GOT3 (cell line): ENCODE measurements around the gene ANXA5.
"Not testable (repeated sequence)": the region's sequence is repeated elsewhere in the genome, so short reads cannot be mapped to it uniquely, and the experiment has no call there.

Experiments
- DNase-seq: peaks from one replicate; lab custom pipeline; 2025; ENCODE audit warnings: mixed read lengths; lab: John Stamatoyannopoulos, UW

The ANXA5 gene

GRCh38 chr4:121696581-121697461, at the start of gene ANXA5:
Gene ANXA5 (minus strand): TSS chr4:121696980. CDS start chr4:121696589, 391 bp downstream.
- peak; percentile 38 for DNase-seq

DNA sequence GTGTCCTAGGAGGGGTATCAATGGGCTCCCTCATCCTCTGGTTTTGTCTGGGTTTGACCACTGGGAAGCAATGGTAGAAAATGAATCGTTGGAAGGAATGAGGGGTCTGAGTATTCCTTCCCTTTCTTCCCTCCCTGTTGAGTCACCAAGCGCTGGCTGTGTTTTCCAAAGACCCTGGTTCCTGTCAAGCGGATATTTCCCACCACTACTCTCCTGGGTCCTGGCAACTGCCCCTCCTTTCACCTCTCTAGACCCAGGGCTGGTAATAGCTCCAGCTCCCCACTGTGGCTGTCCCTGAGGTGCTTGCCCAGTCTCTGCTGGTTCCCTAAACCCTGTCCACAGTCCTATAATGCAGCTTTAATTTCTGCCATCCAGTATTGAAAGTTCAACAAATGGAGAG, 46.0 kb upstream of the ANXA5 start:
- DNase-seq = no peak

DNA sequence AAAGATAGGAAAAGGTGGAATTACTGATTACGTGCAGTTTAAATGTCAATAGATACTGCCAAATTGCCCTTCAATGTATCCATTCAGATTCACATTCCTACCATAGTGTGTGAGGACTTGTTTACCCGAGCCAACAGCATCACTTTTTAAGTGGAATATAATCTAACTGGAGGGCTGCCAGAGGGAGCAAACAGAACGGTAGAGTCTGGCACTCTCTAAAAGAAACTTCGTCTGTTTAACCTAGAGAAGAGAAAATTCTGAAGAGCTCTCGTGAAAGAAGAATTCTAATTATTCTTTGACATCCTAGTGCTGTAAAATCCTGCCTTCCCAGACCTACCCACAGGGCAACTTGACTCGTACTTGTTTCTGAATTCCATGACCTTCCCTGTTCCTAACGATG, 45.0 kb upstream of the ANXA5 start:
- no peak for DNase-seq

GRCh38 chr4:121740796-121741409, 44.1 kb upstream of the ANXA5 start:
- DNase-seq = no peak

GRCh38 chr4:121739575-121739974, 42.8 kb upstream of the ANXA5 start:
- DNase-seq = no peak

DNA sequence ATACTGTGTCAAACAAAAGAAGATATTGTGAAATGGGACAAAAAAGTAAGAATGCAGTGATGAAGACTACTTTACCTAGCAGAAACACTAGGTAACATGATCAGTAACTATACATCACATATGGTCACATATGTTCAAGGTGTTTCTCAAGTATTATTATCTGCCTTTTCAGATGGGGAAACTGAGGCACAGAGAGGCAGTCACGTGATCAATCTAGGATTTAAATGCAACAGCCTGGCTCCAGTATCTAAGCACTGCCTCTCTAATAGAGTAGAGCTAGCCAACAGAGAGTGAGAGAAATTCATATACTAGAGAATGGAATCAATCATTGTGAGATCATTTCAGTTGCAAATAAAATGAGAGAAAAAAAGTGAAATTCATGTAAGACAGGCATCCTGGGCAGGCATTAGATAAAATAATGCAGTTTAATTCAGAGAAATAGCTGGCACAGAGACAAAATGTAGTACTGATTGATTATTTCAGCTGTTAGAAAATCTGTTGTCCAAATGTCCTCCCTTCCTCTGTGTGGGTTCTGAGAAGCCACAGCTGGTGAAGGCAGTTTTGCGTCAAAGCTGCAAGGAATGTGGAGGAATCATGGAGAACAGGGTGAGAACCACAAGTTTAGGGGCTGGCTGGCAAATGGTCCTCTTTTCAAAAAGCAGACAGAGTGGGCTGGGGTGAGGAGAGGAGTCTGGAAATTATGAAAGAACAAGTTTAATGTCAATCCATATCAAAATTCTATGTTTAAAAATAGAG, 42.2 kb upstream of the ANXA5 start:
- DNase-seq = no peak

- DNase-seq = no peak
These were observed 41.2 kb upstream of the ANXA5 start for GRCh38 chr4:121737846-121738554.

DNA sequence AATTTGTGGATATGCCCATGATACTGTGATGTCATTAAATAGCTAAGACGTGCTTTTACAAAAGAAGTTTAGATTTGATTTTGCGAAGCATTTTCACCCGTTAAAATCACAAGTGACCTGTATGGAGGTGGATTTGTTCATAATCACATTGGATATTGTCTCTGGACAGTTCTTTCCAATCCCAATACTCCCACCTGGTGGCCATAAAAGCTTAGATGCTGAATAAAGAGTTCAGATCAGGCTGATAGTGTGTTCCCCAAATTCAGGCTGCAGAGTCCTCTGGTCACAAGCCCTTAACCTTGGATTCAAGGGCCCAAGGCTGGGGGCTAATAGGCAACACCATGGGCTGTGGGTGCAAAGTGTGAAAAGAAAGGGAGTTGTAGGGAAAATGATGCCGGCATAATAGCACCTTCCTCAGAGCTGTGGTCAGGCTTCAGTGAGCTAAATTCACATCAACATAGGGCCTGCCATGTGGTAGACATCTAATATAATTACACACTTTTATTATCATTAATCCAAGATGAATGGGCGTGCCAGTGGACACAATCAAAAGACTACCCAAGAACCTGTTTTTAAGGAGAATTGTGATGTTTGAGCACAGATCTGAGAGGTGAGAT, 40.1 kb upstream of the ANXA5 start:
- DNase-seq = peak; percentile 7

- no peak for DNase-seq
These were observed 37.8 kb upstream of the ANXA5 start for GRCh38 chr4:121734571-121734970.

- no peak for DNase-seq
These were observed 37.2 kb upstream of the ANXA5 start for GRCh38 chr4:121733942-121734341.

- not testable (repeated sequence) for DNase-seq
These were observed 33.0 kb upstream of the ANXA5 start for GRCh38 chr4:121729753-121730152.

DNA sequence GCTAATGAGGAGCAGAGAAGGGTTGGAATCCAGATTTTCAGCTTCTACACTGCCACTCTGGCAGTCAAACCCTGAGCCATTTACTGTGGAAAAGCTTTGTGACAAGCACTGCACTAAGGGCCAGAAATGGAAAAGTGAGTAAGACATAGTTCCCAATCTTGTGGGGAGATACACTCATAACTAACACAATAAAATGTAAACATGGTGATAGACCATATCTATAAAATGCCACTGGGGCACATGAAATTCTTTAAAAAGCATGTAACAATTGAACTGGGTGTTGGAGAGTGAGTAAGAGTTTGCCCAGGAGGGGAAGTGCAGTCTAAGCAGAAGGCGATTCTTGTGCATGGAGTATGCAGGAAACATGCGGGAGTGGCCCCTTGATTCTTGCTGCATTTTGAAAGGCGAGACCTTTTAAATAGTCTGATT, 32.0 kb upstream of the ANXA5 start:
- DNase-seq = no peak

DNA sequence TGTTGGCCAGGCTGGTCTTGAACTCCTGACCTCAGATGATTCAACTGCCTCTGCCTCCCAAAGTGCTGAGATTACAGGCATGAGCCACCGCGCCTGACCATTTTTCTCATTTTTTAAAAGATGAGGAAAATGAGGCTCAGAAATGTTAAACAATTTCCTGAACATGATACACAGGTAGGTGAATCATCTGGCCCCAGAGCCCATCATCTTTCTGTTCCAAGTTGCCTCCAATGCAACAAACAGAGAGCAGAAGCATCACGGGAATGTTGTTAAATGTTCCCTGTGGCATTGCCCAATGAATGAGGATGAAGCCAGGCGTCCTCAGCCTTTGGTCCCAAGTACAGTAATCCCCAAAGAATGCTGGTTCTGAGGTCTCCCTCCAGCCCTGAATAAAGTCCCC, 31.3 kb upstream of the ANXA5 start:
- peak; percentile 6 for DNase-seq

DNA sequence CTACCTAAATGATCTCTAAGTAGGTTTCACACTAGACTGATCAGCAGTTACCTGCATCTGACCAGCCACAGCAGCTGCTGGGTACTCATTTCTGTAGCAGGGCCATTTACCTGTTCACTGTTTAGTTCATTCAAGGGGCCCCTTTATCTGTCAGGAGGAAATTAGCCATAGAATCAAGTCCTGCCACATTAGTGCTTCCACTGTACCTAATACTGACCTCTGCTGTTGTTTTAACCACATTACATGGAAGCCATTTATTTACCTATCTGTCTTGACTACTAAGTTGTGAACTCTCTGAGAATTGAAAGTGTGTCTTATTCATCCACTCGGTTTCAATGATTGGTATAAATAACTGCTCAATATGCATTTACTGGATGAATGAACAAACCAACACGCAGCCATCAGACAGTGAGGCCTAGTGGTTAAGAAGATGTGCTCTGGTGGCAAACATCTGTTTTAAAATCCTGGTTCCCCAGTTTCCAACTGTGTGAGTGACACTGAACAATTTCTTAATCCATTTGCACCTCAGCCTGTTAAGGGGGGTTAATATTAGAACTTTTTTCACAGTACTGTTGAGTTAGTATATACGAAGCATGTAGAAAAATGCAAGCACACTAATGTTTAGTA, 30.0 kb upstream of the ANXA5 start:
- no peak for DNase-seq

DNA sequence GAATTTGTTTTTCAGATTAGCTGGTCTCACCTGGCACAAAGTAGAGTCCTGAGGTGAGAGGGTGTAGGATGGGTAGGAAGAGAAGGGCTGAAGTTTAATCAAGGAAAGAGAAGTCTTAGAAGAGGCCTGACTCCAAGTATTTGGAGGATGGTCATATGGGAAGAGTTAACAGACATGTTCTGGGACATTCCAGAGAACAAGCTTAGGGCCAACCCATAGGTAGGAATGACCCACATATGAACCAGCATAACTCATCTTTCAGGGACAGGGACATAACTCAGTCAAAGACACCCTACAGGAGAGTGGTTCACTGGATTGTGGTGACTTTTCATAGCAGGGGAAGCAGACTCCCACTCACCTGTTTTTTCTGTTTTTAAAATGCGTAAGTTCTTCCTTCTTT, 27.9 kb upstream of the ANXA5 start:
- DNase-seq = no peak

GRCh38 chr4:121721700-121722099, 24.9 kb upstream of the ANXA5 start:
- no peak for DNase-seq

DNA sequence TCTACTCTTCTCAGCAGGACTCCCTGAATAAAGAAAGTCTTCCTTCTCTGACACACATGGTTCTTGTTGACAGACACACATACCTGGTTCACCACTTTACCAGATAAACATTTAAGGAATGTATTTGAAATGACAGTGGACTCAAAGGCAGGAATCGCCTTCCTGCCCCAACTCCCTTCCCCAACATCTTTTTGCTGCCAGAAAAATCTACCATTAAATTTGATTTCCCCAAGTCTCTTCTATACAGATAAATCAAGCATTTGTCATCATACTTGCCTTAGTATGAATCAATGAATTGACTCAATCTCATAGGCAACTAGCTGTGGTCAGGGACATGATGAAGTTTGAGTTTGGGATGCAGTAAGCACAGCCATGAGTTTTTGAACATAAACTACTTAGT, 23.3 kb upstream of the ANXA5 start:
- no peak for DNase-seq

- DNase-seq = no peak
These were observed 21.0 kb upstream of the ANXA5 start for GRCh38 chr4:121717680-121718237.

- no peak for DNase-seq
These were observed 17.8 kb upstream of the ANXA5 start for GRCh38 chr4:121714548-121714947.

- no peak for DNase-seq
These were observed 16.0 kb upstream of the ANXA5 start for GRCh38 chr4:121712783-121713182.
